Measurements from ENCODE around the gene HBG1.
"Not testable (repeated sequence)": the region's sequence is repeated elsewhere in the genome, so short reads cannot be mapped to it uniquely, and the experiment has no call there.

Gene HBG1

GRCh38 chr11:5250543-5251204 is 1.0 kb upstream of the HBG1 start:
- Histone ChIP-seq H3K27me3 (no peaks in the 10 kb centered on the region), H3K9me3 (no peaks in the 10 kb centered on the region), H3K36me3 (no peaks in the 10 kb centered on the region), H3K4me3 (ENCODE audit: low read depth, low read length) (no peak overlapping the region), H3K4me1 (no peaks in the 10 kb centered on the region)
- DNase-seq = no peak
- no peak for TF ChIP-seq CTCF (IDR thresholded peaks at IDR 0.05; ENCODE audit: low read depth, low read length)

- not testable (repeated sequence) for H3K36me3 ChIP-seq; H3K9me3 ChIP-seq; DNase-seq; H3K4me3 ChIP-seq (ENCODE audit: low read depth, low read length); H3K4me1 ChIP-seq; H3K27me3 ChIP-seq
Measured at GRCh38 chr11:5248498-5248897, 1.2 kb downstream of the HBG1 start.

GRCh38 chr11:5247472-5248192 is 2.0 kb downstream of the HBG1 start:
- H3K36me3 ChIP-seq = no peaks in the 10 kb centered on the region
- no peak for TF ChIP-seq CTCF (IDR thresholded peaks at IDR 0.05; ENCODE audit: low read depth, low read length)

GRCh38 chr11:5246772-5247471 is 2.7 kb downstream of the HBG1 start:
- no peaks in the 10 kb centered on the region for H3K36me3 ChIP-seq
- no peaks in the 10 kb centered on the region for H3K9me3 ChIP-seq
- H3K4me3 ChIP-seq (ENCODE audit: low read depth, low read length) = no peak overlapping the region
- H3K4me1 ChIP-seq = no peaks in the 10 kb centered on the region
- no peak for TF ChIP-seq CTCF (IDR thresholded peaks at IDR 0.05; ENCODE audit: low read depth, low read length)
- DNase-seq = no peak
- H3K27me3 ChIP-seq = no peaks in the 10 kb centered on the region

More at GRCh38 chr11:5247472-5248192, 2.0 kb downstream of the HBG1 start:
- Histone ChIP-seq H3K4me3 (ENCODE audit: low read depth, low read length) (no peak overlapping the region), H3K9me3 (no peaks in the 10 kb centered on the region), H3K4me1 (no peaks in the 10 kb centered on the region), H3K27me3 (no peaks in the 10 kb centered on the region)
- DNase-seq = no peak

GRCh38 chr11:5245155-5245554 is 4.5 kb downstream of the HBG1 start:
- Histone ChIP-seq H3K4me3 (ENCODE audit: low read depth, low read length) (no peak overlapping the region), H3K4me1 (no peaks in the 10 kb centered on the region), H3K27me3 (no peaks in the 10 kb centered on the region), H3K9me3 (no peaks in the 10 kb centered on the region), H3K36me3 (no peaks in the 10 kb centered on the region)
- no peak for TF ChIP-seq CTCF (IDR thresholded peaks at IDR 0.05; ENCODE audit: low read depth, low read length)
- DNase-seq = no peak

- Histone ChIP-seq H3K36me3 (no peaks in the 10 kb centered on the region), H3K9me3 (no peaks in the 10 kb centered on the region), H3K4me1 (no peaks in the 10 kb centered on the region), H3K27me3 (no peaks in the 10 kb centered on the region), H3K4me3 (ENCODE audit: low read depth, low read length) (no peak overlapping the region)
- no peak for TF ChIP-seq CTCF (IDR thresholded peaks at IDR 0.05; ENCODE audit: low read depth, low read length)
- no peak for DNase-seq
Measured at GRCh38 chr11:5243816-5244180, 5.9 kb downstream of the HBG1 start.
